Mucosa of descending colon (tissue), 3 donors: ENCODE measurements around the gene FOXC1. TPM values are rescaled to one million over a fixed set of nuclear protein-coding genes. Genes with fewer than 3 reads are reported as not detected.

Experiments
- ATAC-seq: fragments of 200-7000 bp; cut with Tn5 transposase; one replicate; pipeline ENCODE4 v1.9.1; 2020; ENCODE audit warnings: mild to moderate bottlenecking, moderate library complexity
- DNase-seq, 3 donors: peaks; one replicate each; pipeline ENCODE4 v3.0.0-alpha.2; 2020
- H3K36me3 ChIP-seq: fragments of 200-600 bp; one replicate; pipeline ENCODE4 v1.8.0; 2021; ENCODE audit warnings: low read depth, mild to moderate bottlenecking
- H3K4me1 ChIP-seq: fragments of 200-600 bp; one replicate; pipeline ENCODE4 v1.8.0; 2021; ENCODE audit warnings: low read depth, mild to moderate bottlenecking
- H3K4me3 ChIP-seq: fragments of 200-600 bp; one replicate; pipeline ENCODE4 v1.8.0; 2021; ENCODE audit warnings: mild to moderate bottlenecking
- H3K9me3 ChIP-seq: fragments of 200-600 bp; one replicate; pipeline ENCODE4 v1.8.0; 2021; ENCODE audit warnings: mild to moderate bottlenecking
- intact Hi-C, 2 donors: fragments of 100-400 bp; cut with DNase I in 1 of 2; cut with micrococcal nuclease in 1 of 2; formaldehyde crosslinking; loops; one replicate each; pipeline versions ENCODE4 v1.11.0 to v1.11.1; 2022; cut with DNase I, micrococcal nuclease
- total RNA-seq, 3 donors: library from RNA; stranded (reverse); fragmentation: NEBNext Ultra II Directional in 2 of 3; extraction: Animal tissue kit (Norgen Biotek cat#: 25700) in 2 of 3; gene quantifications; one replicate each; pipeline versions ENCODE4 v1.2.1 to v1.2.4, GENCODE V29; 2021 to 2023
- TF ChIP-seq, protein P1 (sequence below): fragments of 200-600 bp; IDR thresholded peaks from one replicate; pipeline ENCODE4 v1.8.0; 2022; ENCODE audit warnings: antibody characterized with exemption, mild to moderate bottlenecking
- donor health status: DM: no; HTN: no; CAD: no; lungs with moderate emphysema.
- donor health status: DM: no; HTN: no; CAD: no.
- donor health status: DM: no; HTN: yes; CAD: no.

Gene FOXC1
- total RNA-seq, 3 donors from 2014 or later, result 1.1 to 1.7 (median 1.6) TPM

DNA sequence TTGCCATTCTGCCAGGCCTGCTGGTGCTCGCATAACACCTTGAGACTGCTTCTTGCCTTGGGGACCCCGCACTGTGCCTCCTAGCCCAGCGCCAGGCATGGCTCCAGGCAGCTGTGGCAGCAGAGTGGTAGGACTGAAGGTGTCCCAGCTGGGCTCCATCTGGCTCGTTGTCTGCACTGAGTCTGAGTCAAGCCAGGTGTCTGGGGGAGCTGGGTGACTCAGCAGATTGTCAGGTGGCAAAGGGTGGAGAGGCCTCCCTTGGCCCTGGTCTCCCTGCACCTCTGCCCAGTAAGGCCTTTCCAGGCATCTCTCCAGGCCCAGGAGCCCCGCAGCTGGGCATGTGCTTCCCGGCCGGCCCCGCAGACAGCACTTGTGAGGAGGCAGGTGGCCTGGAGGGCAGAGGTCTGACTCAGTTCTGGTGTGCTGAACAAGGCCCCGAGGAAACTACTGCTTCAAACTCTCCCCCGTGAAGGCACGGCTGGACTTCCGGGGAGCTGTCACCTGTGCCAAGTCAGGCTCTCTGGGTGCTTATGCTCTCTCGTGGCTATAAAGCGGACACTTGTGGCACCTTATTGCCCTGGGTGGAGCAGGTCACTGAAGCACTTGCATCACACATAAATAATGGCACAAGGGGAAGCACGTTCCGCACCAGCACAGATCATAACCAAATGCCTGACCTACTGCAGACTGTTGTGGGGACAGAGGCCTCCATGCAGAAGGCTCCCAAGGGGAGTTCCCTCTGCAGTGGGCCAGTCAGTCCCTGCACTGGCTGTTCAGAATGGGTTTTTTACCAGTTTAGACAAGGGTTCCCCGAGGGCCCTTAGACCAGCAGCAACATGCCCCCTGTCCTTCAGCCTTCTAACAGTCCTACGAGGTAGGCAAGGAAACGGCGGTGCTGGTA lies 27.5 kb downstream of the FOXC1 start:
- H3K9me3 ChIP-seq, result no peaks in the 10 kb centered on the region
- no peak overlapping the region for H3K4me3 ChIP-seq
- H3K36me3 ChIP-seq, result no peaks in the 10 kb centered on the region
- ATAC-seq (peak; percentile 37), DNase-seq (no peak)
- H3K4me1 ChIP-seq, result no peaks in the 10 kb centered on the region
- TF ChIP-seq, protein P1, sequence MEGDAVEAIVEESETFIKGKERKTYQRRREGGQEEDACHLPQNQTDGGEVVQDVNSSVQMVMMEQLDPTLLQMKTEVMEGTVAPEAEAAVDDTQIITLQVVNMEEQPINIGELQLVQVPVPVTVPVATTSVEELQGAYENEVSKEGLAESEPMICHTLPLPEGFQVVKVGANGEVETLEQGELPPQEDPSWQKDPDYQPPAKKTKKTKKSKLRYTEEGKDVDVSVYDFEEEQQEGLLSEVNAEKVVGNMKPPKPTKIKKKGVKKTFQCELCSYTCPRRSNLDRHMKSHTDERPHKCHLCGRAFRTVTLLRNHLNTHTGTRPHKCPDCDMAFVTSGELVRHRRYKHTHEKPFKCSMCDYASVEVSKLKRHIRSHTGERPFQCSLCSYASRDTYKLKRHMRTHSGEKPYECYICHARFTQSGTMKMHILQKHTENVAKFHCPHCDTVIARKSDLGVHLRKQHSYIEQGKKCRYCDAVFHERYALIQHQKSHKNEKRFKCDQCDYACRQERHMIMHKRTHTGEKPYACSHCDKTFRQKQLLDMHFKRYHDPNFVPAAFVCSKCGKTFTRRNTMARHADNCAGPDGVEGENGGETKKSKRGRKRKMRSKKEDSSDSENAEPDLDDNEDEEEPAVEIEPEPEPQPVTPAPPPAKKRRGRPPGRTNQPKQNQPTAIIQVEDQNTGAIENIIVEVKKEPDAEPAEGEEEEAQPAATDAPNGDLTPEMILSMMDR, result no peak
- intact Hi-C loops, result no loop called here

DNA sequence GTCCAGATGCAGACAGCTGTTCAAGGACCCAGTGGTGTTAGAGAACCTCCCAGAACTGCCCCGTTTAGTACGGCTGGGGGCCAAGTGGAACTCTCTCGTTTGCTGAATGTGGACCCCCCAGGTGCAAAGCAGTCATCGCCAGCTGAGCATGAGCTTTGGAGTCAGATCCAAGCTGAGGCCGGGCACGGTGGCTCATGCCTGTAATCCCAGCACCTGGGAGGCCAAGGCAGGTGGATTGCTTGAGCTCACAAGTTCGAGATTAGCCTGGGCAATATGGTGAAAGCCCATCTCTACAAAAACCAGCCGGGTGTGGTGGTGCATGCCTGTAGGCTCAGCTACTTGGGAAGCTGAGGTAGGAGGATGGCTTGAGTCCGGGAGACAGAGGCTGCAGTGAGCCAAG lies 29.7 kb downstream of the FOXC1 start:
- TF ChIP-seq, protein P1, result no peak
- no peak for ATAC-seq
- Histone ChIP-seq H3K36me3 (no peaks in the 10 kb centered on the region), H3K4me3 (no peak overlapping the region), H3K4me1 (no peaks in the 10 kb centered on the region), H3K9me3 (no peaks in the 10 kb centered on the region)
- intact Hi-C loops, result no loop called here
- no peak for DNase-seq

DNA sequence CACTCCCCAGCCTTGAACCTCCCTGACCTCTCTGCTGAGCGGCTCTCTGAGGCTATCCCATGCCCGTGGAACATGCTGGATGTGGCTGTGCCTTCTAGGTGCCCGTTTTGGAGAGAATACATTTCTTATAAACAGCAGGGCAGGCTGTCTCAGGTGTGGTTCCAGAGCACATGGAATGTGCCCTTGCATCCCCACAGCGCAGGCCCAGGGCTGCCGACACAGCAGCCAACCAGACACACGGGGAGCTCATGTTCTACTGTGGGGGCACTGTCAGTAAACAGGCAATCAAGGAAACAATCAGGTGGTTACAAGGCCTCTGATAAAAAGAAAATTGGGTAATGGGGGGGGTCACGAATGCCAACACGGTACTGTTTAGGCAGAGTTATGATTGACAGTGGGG lies 30.8 kb downstream of the FOXC1 start:
- intact Hi-C loops, result no loop called here
- H3K9me3 ChIP-seq, result no peaks in the 10 kb centered on the region
- no peaks in the 10 kb centered on the region for H3K36me3 ChIP-seq
- TF ChIP-seq, protein P1, result no peak
- no peak overlapping the region for H3K4me3 ChIP-seq
- DNase-seq (no peak), ATAC-seq (no peak)
- H3K4me1 ChIP-seq, result no peaks in the 10 kb centered on the region

DNA sequence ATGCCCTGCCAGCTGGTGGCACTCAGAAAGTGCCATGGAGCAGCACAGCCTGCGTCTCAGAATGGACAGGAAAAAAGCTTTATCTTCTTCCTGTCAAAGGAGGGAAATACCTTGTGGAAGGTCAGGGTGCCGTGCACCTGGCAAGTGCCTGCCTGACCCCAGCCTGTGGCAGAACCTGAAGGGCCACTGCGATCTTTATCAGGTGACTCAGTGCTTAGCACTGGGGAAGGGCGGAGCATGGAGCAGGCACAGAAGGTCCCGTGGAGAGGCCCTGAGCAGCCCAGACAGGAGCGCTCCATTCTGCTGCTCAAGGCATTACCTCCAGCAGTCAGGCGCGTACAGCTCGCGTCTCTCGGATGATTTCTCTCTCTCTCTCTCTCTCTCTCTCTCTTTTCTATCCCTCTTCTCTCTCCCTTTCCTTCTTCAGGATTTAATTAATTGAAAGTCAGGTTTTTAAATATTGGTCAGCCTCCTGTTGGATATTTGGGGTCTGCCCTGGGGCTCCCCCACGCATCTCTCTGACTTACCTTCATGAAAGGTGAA lies 31.7 kb downstream of the FOXC1 start:
- TF ChIP-seq, protein P1, result no peak
- Histone ChIP-seq H3K4me1 (no peaks in the 10 kb centered on the region), H3K4me3 (no peak overlapping the region), H3K36me3 (no peaks in the 10 kb centered on the region), H3K9me3 (no peaks in the 10 kb centered on the region)
- ATAC-seq (peak; percentile 71), DNase-seq (no peak)
- intact Hi-C loops, result no loop called here

GRCh38 chr6:1643111-1643510 lies 33.4 kb downstream of the FOXC1 start:
- Histone ChIP-seq H3K36me3 (no peaks in the 10 kb centered on the region), H3K4me3 (no peak overlapping the region), H3K4me1 (no peaks in the 10 kb centered on the region), H3K9me3 (no peaks in the 10 kb centered on the region)
- TF ChIP-seq, protein P1, result no peak
- intact Hi-C loops, result no loop called here
- no peak for DNase-seq
- no peak for ATAC-seq
